NCI-H1105 treated with DMSO at 0.1 percent for 48 hours (cell line): ENCODE data around the gene VCAN.

Experiments used
- DNase-seq: peaks from one replicate; lab custom pipeline; 2025; lab: John Stamatoyannopoulos, UW

The VCAN gene

DNA sequence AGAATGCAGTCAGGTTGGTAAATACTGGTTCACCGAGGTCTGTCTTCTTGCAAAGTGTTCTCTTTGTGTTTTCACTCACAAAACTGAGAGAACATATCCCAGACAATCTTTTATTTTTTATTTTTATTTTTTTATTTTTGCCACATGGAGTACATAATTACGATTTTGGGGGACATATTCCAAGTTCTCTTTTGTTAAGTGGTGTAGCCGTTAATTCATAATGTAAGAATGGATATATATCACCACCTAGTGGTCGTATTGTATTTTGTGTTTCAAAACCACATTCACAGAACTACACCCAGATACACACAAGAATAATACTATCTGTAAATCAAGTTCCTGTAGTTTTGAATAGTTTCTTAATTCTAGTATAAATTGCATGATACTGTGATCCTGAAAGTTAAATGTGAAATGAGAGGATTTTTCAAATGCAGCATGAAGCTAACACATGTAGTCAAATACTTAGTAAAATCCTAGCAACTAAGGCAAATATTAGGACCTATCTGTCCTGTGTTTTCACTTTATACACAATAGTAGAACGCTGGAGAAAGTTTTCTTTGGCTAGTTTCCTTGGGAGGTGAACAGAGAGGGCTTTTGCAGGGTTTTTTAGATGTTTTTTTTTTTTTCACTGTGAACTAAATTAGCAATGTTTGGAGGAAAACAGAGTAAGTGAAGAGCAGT, 92.7 kb downstream of the VCAN start:
- peak; percentile 22 for DNase-seq

DNA sequence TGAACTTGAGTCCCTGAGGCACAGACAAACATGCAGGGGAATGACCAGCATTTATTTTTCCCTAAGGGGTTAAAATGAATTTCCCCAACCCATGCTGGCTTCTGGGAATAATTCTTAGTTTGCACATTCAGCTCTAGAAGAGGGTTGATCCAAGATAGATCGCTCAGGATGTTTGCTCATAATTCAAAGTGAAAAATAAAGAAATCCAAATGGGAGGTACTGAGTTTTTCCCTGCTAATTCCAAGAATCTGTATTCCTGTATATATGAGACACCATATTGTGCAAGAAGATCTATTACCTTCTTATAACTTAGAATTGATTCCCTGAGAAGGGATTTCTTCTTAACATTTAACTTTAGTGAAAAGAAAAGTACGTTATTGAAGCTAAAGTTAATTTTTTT, 96.2 kb downstream of the VCAN start:
- DNase-seq: no peak

DNA sequence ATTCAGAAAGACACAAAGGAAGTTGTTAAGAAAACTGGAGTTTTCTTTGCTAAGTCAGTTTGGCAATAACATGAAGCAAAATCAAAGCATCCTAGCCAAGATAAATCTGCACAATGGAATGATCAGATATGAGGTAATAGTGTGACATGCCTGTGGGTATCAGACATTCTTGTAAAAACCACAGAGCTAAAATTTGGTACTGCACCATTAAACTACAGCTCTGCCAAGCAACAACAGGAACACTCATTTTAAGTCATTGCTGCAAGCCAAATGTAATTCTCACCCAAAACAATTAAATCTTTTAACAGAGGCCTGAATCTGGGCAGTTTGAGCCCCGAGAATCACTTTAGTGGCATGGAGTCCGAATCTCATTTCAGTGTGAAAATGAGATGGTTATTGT, 96.6 kb downstream of the VCAN start:
- DNase-seq: no peak

DNA sequence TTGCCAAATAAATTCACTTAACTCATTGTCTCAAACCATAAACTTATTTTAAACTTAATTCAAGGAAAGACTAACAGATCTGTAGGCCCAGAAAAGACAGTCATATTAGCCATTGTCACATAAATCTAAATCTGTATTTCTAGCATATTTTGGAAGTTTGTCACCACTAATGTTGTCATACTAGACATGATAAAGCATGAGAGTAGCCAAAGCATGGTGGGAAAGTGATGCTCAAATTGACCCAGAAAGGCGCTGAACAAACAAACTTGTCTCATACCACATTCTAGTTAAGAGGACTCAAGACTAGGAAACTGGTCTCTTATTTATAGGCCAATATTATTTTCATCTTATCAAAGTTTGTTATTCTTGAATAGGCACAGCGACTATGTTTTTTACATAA, 99.4 kb downstream of the VCAN start:
- DNase-seq: no peak

DNA sequence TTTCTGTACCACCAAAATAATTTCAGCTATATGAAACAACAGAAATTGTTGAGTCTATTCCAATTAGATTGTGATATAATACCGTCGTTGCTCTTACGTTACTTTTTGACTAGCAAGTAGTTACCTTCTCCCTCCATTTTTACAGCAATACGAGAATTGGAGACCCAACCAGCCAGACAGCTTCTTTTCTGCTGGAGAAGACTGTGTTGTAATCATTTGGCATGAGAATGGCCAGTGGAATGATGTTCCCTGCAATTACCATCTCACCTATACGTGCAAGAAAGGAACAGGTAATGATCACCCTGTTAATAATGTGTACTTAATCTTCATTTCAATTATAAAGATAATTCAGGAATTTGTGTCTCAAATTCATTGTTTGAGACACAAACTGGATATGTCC, 100.7 kb downstream of the VCAN start:
- no peak for DNase-seq

DNA sequence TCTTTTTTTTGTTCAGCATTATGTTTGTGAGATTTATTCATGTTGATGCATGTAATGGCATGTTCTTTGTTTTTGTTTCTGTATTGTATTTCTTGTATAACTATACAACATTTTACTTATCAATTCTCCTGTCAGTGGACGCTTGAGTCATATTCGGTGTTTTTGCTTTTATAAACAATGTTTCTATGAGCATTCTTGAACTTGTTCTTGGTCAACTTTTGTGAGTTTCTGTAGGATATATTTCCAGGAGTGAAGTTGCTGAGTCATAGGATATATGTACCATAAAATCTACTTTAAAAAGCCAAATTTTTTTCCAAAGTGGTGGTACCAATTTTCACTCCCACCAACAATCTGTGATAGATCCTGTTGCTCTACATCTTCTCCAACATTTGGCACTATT, 104.8 kb downstream of the VCAN start:
- no peak for DNase-seq

DNA sequence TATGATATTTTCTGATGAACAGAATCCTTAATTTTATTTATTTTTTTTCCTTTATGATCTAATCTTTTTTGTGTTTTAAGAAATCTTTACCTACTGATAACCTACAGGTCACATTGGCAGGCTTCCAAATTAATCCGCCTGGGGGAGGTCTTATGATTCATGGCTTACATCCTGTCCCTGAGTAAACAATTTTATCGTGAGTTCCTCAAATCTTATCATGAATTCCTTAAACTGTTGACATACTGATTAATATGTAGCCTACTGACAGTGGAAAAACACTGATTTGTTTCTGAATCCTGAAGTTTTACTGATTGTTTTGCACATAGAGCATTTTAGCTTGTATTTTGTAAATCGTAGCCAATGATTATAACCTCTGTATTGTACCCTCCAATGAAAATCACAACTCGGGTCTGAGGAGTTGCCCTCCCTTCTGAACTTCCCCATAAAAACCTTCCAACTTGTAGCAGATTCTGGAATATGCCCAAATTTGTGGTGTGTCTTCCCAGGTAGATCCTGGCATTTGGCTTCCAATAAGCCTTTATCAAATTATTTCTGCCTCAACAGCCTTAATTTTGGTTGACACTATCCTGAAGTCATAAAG, 105.6 kb downstream of the VCAN start:
- DNase-seq: no peak

DNA sequence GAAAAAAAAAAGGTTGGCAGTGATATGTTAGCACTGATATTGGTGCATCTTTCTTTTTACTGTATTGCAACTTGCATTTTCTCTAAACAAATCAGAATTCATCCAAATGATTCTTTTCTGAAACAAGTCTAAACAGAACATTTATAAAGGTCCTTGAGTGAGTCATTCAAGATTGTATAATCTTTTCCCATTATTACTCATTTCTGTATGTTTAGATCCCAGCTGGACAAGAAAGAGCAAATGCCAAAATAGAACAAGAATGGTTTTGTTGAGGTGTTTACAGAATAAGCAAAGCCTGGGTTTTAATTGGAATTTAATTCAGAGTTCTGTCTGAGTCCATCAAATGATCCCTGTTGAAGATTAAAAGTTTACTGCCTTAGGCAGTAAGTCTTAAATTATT, 112.3 kb downstream of the VCAN start:
- DNase-seq: no peak

DNA sequence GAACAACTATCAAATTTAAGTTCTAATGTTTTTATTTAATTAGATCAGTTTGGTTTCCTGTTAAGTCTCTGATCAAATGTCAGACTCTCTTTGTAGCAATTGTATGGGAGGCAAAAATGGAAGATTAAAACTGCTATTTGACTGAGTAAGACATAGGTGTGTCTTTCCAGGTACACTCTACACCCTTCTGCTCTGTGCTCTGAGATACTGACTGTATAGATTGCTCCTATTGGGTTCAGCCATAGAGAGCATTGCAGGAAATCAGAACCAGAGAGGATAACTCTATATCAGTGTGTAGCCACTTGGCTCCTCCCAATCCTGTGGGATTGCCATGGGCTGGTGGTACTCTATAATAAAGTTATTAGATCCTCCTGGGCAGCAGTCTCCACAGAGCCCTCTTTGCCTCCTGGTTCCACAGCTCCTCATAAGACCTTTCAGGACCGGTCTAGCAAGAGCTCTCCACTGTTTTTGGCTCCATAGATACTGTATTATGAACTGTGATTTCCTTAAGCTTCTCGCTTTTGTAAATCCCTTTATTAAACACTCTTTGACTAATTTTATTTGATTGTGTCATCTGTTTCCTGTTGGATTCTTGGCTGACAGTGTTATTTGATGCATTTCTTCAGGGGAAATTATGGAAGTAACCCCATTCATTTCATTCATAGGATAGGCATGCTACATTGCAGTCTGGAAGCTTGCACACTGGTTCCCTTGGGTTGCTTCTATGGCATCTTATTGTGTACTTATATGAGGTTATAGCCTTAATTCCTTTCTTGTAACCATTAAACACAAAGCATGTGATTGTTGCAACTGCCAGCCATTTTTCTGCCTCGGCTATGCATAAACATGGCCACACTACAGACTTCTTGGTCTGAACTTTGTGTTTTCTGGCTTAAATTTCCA, 115.6 kb downstream of the VCAN start:
- no peak for DNase-seq

DNA sequence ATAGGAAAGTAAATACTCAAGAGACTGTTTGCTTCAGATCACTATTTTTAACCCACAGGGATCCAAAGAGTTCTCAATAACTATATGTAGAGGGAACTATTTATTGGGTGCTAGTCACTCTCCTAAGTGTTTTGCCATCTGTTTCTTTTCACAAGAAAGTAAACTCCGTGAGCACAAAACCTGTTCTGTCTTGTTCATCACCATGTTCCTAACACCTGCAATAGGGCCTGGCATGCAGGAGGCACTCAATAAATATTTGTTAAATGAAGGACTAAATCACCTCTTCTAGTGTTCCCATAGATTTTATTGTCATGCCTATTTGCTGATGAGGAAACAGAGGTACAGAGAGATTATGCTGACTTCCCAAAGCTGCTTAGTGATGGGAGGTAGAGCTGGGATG, 118.2 kb downstream of the VCAN start:
- peak; percentile 77 for DNase-seq

DNA sequence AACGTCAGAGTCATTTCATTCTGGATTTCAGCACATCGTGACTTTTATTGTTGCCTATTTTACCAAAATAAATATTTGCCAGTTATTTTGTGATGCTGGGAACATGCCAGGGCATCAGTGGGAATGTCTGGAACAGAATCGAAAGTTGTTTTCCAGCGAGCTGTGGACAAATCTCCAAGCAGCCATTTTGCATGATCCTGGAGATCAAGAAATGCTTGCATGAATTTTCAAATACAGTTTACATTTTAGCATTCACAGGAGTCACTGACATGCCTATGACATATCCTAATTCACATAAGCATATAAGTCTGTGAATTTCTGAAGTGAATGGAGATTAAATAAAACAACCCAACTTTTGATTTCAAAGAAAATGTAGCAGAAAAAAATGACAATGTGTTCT, 119.4 kb downstream of the VCAN start:
- DNase-seq: no peak

DNA sequence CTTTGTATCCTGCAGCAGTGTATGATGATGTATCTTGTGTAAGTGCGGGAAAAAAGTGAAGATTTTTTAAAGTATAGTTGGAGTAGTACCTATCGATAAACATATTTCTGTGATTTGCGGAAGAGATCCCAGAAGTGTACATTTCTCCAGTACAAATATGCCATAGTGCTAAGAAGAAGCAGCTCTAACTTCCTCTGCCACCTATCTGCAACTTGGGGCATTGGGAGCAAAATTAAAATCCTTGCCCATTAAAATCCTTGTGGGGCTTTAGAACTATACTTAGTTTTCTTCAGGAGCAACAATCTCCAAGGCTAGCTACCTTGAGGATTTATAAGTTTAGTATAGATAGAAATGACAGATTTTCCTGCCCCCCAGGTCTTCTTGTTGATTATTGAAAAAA, 123.7 kb downstream of the VCAN start:
- DNase-seq: no peak

DNA sequence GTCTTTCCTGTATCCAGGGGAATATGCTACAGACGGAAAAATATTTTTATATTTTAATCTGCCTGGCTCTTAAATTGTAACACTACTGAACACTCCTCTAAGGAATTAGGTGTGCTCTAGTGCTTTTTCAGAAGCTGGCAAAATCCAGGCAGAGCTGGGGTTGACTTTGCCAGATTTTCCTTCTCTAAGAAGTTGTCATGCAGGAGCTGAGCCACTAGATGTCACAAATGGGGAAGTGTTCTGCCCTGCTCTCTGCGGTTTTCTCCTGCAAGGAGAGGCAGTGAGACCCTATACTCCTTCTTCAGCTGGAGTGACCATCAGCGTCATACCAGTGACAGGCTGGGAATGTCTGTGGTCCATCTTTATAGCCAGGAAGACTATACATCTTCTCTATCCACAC, 136.6 kb downstream of the VCAN start:
- peak; percentile 17 for DNase-seq

DNA sequence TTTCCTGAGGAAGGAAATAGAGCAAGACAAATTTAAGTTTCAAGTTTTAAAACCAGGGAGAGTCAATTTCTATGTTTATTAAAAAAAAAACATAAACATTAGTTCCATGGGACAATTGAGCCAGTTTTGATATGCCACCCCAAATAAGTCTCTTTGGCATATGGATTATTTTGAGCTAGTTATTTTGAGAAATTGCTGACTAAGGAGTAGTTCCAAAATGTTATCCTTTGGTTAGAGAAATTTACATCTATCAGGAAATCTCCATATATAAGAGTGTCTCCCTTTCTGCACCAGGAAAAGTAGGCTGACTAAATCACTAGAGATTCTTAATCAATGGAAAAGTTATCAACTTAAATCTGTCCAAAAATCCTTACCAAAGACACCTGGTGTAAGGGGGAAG, 143.3 kb downstream of the VCAN start:
- DNase-seq: no peak

DNA sequence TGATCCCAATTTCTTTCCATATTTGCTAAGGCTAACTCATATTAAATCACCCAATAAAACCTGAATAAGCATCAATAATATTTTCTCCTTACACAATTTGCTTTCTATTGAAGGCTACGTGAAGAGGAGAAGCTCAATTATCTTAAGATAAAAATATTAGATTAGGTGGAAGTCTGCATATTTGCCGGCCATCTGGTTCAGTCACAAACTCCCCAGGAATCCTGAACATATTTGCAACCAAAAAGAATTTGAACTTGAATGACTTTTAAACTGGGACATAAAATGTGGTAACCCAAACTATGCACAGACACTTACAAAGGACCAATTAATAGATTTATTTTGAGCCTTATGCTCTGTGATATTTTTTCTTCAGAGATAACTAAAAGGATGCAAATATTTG, 156.8 kb downstream of the VCAN start:
- no peak for DNase-seq
